ENCODE measurements around the gene HOXD8. TPM values are rescaled to one million over a fixed set of nuclear protein-coding genes. Genes with fewer than 3 reads are reported as not detected.

Gene HOXD8
- total and polyA plus RNA-seq, 9 of the 15 experiments (the other 6 are each of a cell fraction or from before 2014, with no cell fraction given) = 0.04 to 0.15 TPM; not detected in 7

DNA sequence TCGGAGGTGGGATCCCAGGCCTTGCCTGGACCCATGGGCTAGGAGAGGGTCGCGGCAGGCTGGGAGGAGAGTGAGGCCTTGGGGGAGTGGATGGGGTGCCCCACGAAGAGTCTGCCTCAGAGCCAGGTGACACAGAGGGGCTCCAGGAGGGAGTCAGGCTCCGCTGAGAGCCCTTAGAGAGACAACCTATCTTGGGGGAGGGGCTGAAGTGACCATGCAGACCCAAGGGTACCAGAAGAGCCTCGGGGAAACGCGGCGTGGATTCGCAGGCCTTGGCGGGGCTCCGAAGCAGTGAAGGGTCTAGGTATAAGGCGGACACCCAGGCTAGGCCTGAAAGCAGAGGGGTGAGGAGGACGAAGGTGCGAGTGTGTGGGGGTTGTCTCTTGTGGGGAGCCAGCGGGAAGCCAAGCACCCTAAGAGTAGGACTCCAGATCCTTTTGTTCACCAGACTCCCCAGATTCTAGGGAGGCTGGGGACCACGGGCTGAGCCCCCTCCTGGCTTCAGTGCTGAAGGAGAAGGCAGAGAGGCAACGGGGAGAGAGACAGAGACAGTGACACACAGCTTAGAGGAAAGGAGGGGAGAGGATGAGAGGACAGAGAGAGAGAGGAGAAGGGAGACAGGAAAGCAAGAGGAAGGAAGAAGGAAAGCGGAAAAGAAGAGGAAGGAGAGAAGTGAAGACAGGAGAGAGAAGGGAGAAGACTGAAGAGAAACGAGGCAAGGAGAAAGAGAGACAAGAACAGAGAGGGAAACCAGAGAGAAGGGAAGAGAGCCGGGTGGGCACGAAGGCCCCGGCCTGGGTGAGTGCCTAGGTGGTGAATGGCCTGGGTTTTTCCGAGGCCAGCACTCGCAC, 23.6 kb upstream of the HOXD8 start:
- Histone ChIP-seq H3K36me3 (ENCODE audit: control insufficient read depth, insufficient read depth, low read length) (no peaks in the 10 kb centered on the region), H2AFZ (ENCODE audit: low read depth, low read length) (no peak overlapping the region), H3K27me3 (ENCODE audit: control insufficient read depth in 2 of 2, insufficient read depth in 2 of 2, low read length in 2 of 2) (peaks cover 44 to 55% of the 10 kb centered on the region in 2 experiments), H3K4me2 (ENCODE audit: insufficient read depth, low read length) (no peak overlapping the region), H4K20me1 (replicated peaks; ENCODE audit: control insufficient read depth, insufficient read depth, low read length) (peaks cover 4% of the 10 kb centered on the region; the same call in 1 of the 2 replicates), H3K9ac (ENCODE audit: insufficient read depth in 1 of 2, low read depth in 2 of 2, low read length in 2 of 2) (no peak overlapping the region), H3K79me2 (ENCODE audit: control insufficient read depth, insufficient read depth, low read length) (no peaks in the 10 kb centered on the region), H3K9me1 (ENCODE audit: control insufficient read depth, insufficient read depth, low read length) (no peaks in the 10 kb centered on the region), H3K27ac (ENCODE audit: extremely low read depth, low read depth, low read length) (no peak overlapping the region), H3K9me3 (replicated peaks; ENCODE audit: control insufficient read depth, insufficient read depth, low read depth, low read length) (no peaks in the 10 kb centered on the region), H3K4me1 (replicated peaks in 1 of 2; ENCODE audit: control insufficient read depth in 2 of 2, insufficient read depth in 2 of 2, low read length in 2 of 2) (peaks cover 0 to 9% of the 10 kb centered on the region in 2 experiments; a peak in 1 of 5 replicates), H3K4me3 (no peak overlapping the region)
- ChIA-PET CTCF (ENCODE audit: low intra/inter-chr PET ratio) (no interaction called here), POLR2A (no interaction called here)
- WGBS (ENCODE audit: insufficient coverage, low coverage, missing lambda C conversion rate) = 4% methylated on average over 23 of the region's 25 CpGs
- FAIRE-seq (no peak), ATAC-seq (no peak), DNase-seq (ENCODE audit: extremely low read depth in 1 of 4, low spot score in 3 of 4) (no peak)
- BruUV-seq (replicated peaks) = no TSS peak
- no peak for TF ChIP-seq TCFL5 (CRISPR knock-in tag; conservative IDR thresholded peaks at IDR 0.05)
- intact Hi-C loops (cut with micrococcal nuclease) (no loop called here), in situ Hi-C loops (cut with MboI) (no loop called here)

- Histone ChIP-seq H3K9ac (ENCODE audit: insufficient read depth in 1 of 2, low read depth in 2 of 2, low read length in 2 of 2) (no peak within 1 kb of the TSS), H3K36me3 (ENCODE audit: control insufficient read depth, insufficient read depth, low read length) (no peaks in the 10 kb centered on the region), H3K27me3 (ENCODE audit: control insufficient read depth in 2 of 2, insufficient read depth in 2 of 2, low read length in 2 of 2) (peaks cover 44 to 48% of the 10 kb centered on the region in 2 experiments), H4K20me1 (replicated peaks; ENCODE audit: control insufficient read depth, insufficient read depth, low read length) (peaks cover 4% of the 10 kb centered on the region; the same call in 1 of the 2 replicates), H2AFZ (ENCODE audit: low read depth, low read length) (no peak within 1 kb of the TSS), H3K4me1 (replicated peaks in 1 of 2; ENCODE audit: control insufficient read depth in 2 of 2, insufficient read depth in 2 of 2, low read length in 2 of 2) (peaks cover 0 to 9% of the 10 kb centered on the region in 2 experiments; a peak in 1 of 5 replicates), H3K4me3 (no peak within 1 kb of the TSS), H3K79me2 (ENCODE audit: control insufficient read depth, insufficient read depth, low read length) (no peaks in the 10 kb centered on the region), H3K27ac (ENCODE audit: extremely low read depth, low read depth, low read length) (no peak within 1 kb of the TSS), H3K9me3 (replicated peaks; ENCODE audit: control insufficient read depth, insufficient read depth, low read depth, low read length) (no peaks in the 10 kb centered on the region), H3K4me2 (ENCODE audit: insufficient read depth, low read length) (no peak within 1 kb of the TSS), H3K9me1 (ENCODE audit: control insufficient read depth, insufficient read depth, low read length) (no peaks in the 10 kb centered on the region)
- FAIRE-seq (no peak), DNase-seq (ENCODE audit: extremely low read depth in 1 of 4, low spot score in 3 of 4) (no peak), ATAC-seq (no peak)
- WGBS (ENCODE audit: insufficient coverage, low coverage, missing lambda C conversion rate) = 63% methylated on average over 51 of the region's 85 CpGs
- in situ Hi-C loops (cut with MboI) (no loop called here), intact Hi-C loops (cut with micrococcal nuclease) (no loop called here)
- ChIA-PET POLR2A (no interaction called here), CTCF (ENCODE audit: low intra/inter-chr PET ratio) (no interaction called here)
- no TSS peak for BruUV-seq (replicated peaks)
- TF ChIP-seq, protein P1, sequence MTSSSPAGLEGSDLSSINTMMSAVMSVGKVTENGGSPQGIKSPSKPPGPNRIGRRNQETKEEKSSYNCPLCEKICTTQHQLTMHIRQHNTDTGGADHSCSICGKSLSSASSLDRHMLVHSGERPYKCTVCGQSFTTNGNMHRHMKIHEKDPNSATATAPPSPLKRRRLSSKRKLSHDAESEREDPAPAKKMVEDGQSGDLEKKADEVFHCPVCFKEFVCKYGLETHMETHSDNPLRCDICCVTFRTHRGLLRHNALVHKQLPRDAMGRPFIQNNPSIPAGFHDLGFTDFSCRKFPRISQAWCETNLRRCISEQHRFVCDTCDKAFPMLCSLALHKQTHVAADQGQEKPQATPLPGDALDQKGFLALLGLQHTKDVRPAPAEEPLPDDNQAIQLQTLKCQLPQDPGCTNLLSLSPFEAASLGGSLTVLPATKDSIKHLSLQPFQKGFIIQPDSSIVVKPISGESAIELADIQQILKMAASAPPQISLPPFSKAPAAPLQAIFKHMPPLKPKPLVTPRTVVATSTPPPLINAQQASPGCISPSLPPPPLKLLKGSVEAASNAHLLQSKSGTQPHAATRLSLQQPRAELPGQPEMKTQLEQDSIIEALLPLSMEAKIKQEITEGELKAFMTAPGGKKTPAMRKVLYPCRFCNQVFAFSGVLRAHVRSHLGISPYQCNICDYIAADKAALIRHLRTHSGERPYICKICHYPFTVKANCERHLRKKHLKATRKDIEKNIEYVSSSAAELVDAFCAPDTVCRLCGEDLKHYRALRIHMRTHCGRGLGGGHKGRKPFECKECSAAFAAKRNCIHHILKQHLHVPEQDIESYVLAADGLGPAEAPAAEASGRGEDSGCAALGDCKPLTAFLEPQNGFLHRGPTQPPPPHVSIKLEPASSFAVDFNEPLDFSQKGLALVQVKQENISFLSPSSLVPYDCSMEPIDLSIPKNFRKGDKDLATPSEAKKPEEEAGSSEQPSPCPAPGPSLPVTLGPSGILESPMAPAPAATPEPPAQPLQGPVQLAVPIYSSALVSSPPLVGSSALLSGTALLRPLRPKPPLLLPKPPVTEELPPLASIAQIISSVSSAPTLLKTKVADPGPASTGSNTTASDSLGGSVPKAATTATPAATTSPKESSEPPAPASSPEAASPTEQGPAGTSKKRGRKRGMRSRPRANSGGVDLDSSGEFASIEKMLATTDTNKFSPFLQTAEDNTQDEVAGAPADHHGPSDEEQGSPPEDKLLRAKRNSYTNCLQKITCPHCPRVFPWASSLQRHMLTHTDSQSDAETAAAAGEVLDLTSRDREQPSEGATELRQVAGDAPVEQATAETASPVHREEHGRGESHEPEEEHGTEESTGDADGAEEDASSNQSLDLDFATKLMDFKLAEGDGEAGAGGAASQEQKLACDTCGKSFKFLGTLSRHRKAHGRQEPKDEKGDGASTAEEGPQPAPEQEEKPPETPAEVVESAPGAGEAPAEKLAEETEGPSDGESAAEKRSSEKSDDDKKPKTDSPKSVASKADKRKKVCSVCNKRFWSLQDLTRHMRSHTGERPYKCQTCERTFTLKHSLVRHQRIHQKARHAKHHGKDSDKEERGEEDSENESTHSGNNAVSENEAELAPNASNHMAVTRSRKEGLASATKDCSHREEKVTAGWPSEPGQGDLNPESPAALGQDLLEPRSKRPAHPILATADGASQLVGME (CRISPR knock-in tag; IDR thresholded peaks at IDR 0.05) = no peak
- TF ChIP-seq MXI1 (IDR thresholded peaks at IDR 0.05; ENCODE audit: low read depth, low read length) (no peak), BMI1 (IDR thresholded peaks at IDR 0.05; ENCODE audit: low read length) (no peak), HMBOX1 (IDR thresholded peaks at IDR 0.05) (no peak)
Measured at GRCh38 chr2:176106581-176107539, 22.6 kb upstream of the HOXD8 start, which contains the start of gene HOXD11. TSS of gene HOXD11 (plus strand) at chr2:176107280. CDS start at chr2:176107356, 76 bp downstream.

Measured in K562 (cell line).